Ecto neural progenitor cell (in vitro differentiated cells): ENCODE measurements around the gene HOXC11.

ENCODE experiments used
- DNase-seq: peaks from one replicate; pipeline ENCODE4 v3.0.0-alpha.2; 2018; ENCODE audit warnings: low spot score

HOXC11 gene

DNA sequence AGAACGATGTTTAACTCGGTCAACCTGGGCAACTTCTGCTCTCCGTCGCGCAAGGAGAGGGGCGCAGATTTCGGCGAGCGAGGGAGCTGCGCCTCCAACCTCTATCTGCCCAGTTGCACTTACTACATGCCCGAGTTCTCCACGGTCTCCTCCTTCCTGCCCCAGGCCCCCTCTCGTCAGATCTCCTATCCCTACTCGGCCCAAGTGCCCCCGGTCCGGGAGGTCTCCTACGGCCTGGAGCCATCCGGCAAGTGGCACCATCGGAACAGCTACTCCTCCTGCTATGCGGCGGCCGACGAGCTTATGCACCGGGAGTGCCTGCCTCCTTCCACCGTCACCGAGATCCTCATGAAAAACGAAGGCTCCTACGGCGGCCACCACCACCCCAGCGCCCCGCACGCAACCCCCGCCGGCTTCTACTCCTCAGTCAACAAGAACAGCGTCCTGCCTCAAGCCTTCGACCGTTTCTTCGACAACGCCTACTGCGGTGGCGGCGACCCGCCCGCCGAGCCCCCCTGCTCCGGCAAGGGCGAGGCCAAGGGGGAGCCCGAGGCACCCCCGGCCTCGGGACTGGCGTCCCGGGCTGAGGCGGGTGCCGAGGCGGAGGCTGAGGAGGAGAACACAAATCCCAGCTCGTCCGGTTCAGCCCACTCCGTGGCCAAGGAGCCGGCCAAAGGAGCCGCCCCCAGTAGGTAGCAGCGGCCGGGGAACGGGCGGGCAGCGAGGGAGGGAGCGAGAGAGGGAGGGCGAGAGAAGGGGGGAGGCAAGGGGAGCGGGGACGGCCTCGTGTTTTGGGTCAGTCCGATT is 513 bp downstream of the HOXC11 start:
- no peak for DNase-seq

- DNase-seq, result no peak
These were observed 1.4 kb downstream of the HOXC11 start, which contains the start of gene HOTAIR for GRCh38 chr12:53974084-53975063. TSS of gene HOTAIR (minus strand) at chr12:53974954.

DNA sequence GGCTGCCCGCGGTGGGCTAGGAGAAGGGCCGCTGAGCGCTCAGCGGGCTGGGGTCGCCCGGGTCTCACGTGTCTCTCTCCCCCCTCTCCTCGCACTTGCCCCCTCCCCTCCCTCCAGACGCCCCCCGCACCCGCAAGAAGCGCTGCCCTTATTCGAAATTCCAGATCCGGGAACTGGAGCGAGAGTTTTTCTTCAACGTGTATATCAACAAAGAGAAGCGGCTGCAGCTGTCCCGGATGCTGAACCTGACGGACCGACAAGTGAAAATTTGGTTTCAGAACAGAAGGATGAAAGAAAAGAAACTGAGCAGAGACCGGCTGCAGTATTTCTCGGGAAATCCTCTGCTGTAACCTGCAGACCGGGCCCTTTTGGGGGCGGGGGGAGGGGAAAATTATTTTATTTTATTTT is 2.1 kb downstream of the HOXC11 start:
- no peak for DNase-seq

DNA sequence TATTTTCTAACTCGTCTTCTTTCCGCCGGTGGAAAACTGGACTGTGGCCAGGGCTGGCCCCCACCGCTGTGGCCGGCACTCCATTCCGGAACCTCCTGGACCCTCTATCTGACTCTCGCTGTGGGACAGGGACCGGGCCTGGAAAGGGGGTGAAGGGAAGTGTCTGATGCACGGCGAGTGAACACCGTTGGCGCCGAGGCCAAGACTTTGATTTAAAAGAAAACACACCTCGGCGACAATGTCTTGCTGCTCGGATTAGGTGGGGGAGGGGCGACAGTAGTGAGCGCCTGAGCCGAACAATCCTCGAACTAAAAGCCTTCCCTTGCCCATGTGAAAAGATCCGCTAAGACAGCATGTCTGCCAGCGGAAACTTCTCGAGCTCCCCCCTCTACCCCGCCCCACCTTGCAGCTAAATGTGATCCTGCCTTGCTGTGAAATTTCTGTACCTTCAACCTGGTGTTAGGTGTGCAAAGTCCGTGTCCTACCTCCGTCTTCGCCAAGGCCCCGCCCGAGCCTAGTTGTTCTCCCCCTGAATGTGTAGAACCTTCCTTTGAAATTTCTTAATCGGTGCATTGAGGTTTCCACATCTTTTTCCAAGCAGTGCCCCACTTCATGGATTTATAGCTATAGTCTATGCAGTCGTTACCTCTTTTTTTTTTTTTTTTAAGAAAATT is 2.7 kb downstream of the HOXC11 start:
- no peak for DNase-seq

GRCh38 chr12:53976172-53976822 is 3.4 kb downstream of the HOXC11 start:
- no peak for DNase-seq

- no peak for DNase-seq
These were observed 4.1 kb downstream of the HOXC11 start for GRCh38 chr12:53976823-53977595.

- DNase-seq, result no peak
These were observed 4.9 kb downstream of the HOXC11 start for GRCh38 chr12:53977596-53978445.

DNA sequence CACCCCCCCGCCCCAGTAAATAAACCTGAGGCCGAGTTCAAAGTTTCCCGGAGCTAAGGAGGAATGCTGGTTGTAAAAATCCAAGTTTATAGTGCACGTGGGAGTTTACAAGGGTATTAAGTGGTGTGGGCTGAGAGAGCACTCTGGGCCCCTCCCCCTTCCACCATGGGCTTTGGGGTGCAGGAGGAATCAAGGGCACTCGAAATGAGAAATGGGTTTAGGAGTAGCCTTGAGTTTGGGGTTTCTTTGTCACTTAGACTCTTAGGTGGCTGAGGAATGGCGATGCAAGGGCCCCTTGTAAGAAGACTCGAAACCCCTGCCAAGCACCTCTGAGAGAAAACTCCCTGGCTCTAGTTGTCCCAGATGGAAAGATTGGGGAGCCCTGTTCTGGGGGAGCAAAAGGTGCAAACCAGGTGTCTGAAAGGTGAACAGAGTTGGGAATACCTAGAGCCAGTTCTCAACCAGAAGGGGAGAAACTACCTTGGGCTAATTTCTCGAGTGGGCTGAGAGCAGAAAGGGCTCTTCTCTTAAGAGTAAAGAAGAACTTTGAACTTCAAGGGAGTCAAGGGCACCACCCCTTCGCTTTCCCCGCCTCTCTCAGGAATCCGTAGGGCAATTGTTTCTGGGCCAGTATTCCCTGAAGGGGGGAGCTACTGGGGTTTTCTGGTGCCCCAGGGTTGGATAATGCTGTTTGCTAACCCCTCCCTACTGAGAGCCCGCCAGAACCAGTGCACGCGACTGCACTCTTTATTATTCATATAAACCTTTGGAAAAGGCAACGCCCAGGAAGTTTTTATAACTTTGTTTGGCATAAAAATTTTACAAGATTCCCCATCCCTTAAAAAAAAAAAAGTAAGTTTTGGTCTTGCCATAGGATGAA is 5.8 kb downstream of the HOXC11 start:
- DNase-seq, result no peak

- no peak for DNase-seq
These were observed 7.3 kb downstream of the HOXC11 start for GRCh38 chr12:53980104-53980801.

- DNase-seq, result no peak
These were observed 8.0 kb downstream of the HOXC11 start for GRCh38 chr12:53980802-53981496.

DNA sequence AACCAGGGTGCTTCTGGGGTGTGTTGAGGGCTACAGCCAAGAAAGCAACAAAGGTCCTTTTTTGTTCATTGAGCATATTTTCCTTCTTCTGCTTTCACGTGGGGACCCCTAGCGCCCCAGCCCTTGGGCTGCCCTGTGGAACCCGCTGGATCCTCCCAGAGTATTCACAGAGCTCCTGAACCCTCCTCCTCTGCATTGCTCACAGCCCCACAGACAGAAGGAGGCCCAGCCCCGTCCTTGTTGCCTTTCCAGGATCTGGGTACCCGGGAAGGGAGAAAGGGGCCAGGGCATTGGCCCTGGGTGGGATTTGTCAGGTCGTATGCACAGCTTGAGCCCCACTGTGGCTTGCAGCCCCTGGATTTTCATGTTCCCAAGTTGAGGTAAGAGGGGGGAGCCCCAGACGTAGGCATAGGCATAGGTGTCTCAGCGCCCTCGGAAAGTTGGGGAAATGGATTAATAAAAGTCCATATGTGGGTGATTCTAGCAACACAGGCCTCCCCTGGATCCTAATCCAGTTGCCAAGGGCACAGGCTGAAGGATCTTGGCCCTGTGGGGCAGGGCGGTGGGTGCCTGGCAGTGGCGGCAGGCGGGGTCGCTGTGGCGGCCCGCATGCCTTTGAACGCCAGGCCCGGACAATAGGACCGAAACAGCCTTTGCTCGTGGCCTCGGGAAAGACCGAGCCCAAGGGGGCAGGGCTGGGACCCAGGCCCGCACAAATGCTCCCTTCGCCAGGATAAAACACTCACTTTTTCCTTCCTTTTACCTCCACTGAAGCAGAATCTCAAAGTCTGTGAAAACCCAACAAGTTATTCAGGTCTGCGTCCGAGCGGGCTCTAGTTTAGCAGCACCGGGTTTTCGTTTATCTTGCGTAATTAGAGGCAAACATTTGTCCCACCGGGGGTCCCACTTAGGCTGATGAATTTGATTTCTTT is 9.0 kb downstream of the HOXC11 start:
- DNase-seq, result no peak

GRCh38 chr12:53982648-53983567 is 10.0 kb downstream of the HOXC11 start:
- no peak for DNase-seq

- DNase-seq, result no peak
These were observed 10.6 kb downstream of the HOXC11 start for GRCh38 chr12:53983568-53983949.

- DNase-seq, result no peak
These were observed 11.1 kb downstream of the HOXC11 start for GRCh38 chr12:53983950-53984572.
